Measurements from ENCODE around the gene ARGFX. TPM values are rescaled to one million over a fixed set of nuclear protein-coding genes. Genes with fewer than 3 reads are reported as not detected.
A peak's percentile ranks its signal among the peaks of the same experiment; 100 is the strongest.

Gene ARGFX
- total RNA-seq, 4 donors from 2014 or later, result not detected

GRCh38 chr3:121552797-121553196 lies 15.0 kb upstream of the ARGFX start:
- no peak for TF ChIP-seq POLR2A (IDR thresholded peaks at IDR 0.05; ENCODE audit: low read depth)
- no peak for TF ChIP-seq CTCF (IDR thresholded peaks at IDR 0.05)
- no peak for TF ChIP-seq EP300 (IDR thresholded peaks at IDR 0.05)
- TF ChIP-seq POLR2AphosphoS5 (IDR thresholded peaks at IDR 0.05), result no peak
- no peak for DNase-seq (ENCODE audit: extremely low spot score)
- no peaks in the 10 kb centered on the region for H3K27me3 ChIP-seq
- no peak overlapping the region for H3K4me3 ChIP-seq
- no peaks in the 10 kb centered on the region for H3K9me3 ChIP-seq
- H3K27ac ChIP-seq (replicated peaks in 1 of 4), result no peak overlapping the region
- intact Hi-C loops (cut with DNase I), result no loop called here
- WGBS, result 83% methylated on average over 3 of the region's 3 CpGs
- no peaks in the 10 kb centered on the region for H3K4me1 ChIP-seq
- no peaks in the 10 kb centered on the region for H3K36me3 ChIP-seq

- intact Hi-C loops (cut with DNase I), result no loop called here
- Histone ChIP-seq H3K36me3 (no peaks in the 10 kb centered on the region), H3K4me1 (peaks cover 0 to 16% (median 7%) of the 10 kb centered on the region in 4 donors), H3K27ac (replicated peaks in 1 of 4) (no peak overlapping the region), H3K4me3 (no peak overlapping the region), H3K9me3 (no peaks in the 10 kb centered on the region), H3K27me3 (no peaks in the 10 kb centered on the region)
- DNase-seq (ENCODE audit: extremely low spot score), result no peak
- 98% methylated on average over 5 of the region's 5 CpGs for whole genome bisulfite sequencing
- TF ChIP-seq CTCF (IDR thresholded peaks at IDR 0.05) (no peak), EP300 (IDR thresholded peaks at IDR 0.05) (no peak), POLR2A (IDR thresholded peaks at IDR 0.05; ENCODE audit: low read depth) (no peak), POLR2AphosphoS5 (IDR thresholded peaks at IDR 0.05) (no peak)
Measured at GRCh38 chr3:121557426-121557934, 10.3 kb upstream of the ARGFX start.

GRCh38 chr3:121562148-121562547 lies 5.6 kb upstream of the ARGFX start:
- Histone ChIP-seq H3K4me3 (no peak overlapping the region), H3K9me3 (no peaks in the 10 kb centered on the region), H3K4me1 (peaks cover 0 to 16% (median 7%) of the 10 kb centered on the region in 4 donors), H3K27me3 (no peaks in the 10 kb centered on the region), H3K27ac (replicated peaks in 1 of 4) (peak overlapping the region in 3 of 4 donors; percentile 40 to 63 (median 50)), H3K36me3 (no peaks in the 10 kb centered on the region)
- TF ChIP-seq CTCF (IDR thresholded peaks at IDR 0.05), result no peak
- no peak for TF ChIP-seq POLR2A (IDR thresholded peaks at IDR 0.05; ENCODE audit: low read depth)
- no peak for TF ChIP-seq EP300 (IDR thresholded peaks at IDR 0.05)
- no peak for TF ChIP-seq POLR2AphosphoS5 (IDR thresholded peaks at IDR 0.05)
- intact Hi-C loops (cut with DNase I), result no loop called here
- no peak for DNase-seq (ENCODE audit: extremely low spot score)

- Histone ChIP-seq H3K27ac (replicated peaks in 1 of 4) (no peak overlapping the region), H3K4me1 (peaks cover 0 to 7% (median 2%) of the 10 kb centered on the region in 4 donors), H3K36me3 (no peaks in the 10 kb centered on the region), H3K9me3 (no peaks in the 10 kb centered on the region), H3K4me3 (no peak overlapping the region), H3K27me3 (no peaks in the 10 kb centered on the region)
- WGBS, result 82% methylated on average over 9 of the region's 9 CpGs
- TF ChIP-seq CTCF (IDR thresholded peaks at IDR 0.05), result no peak
- TF ChIP-seq POLR2A (IDR thresholded peaks at IDR 0.05; ENCODE audit: low read depth), result no peak
- TF ChIP-seq EP300 (IDR thresholded peaks at IDR 0.05), result no peak
- no peak for TF ChIP-seq POLR2AphosphoS5 (IDR thresholded peaks at IDR 0.05)
- DNase-seq (ENCODE audit: extremely low spot score), result no peak
- intact Hi-C loops (cut with DNase I), result no loop called here
Measured at GRCh38 chr3:121566773-121567172, 976 bp upstream of the ARGFX start.

- no peaks in the 10 kb centered on the region for H3K36me3 ChIP-seq
- no peak overlapping the region for H3K27ac ChIP-seq (replicated peaks in 1 of 4)
- no peaks in the 10 kb centered on the region for H3K9me3 ChIP-seq
- no peak for TF ChIP-seq CTCF (IDR thresholded peaks at IDR 0.05)
- no peak for TF ChIP-seq POLR2AphosphoS5 (IDR thresholded peaks at IDR 0.05)
- H3K27me3 ChIP-seq, result no peaks in the 10 kb centered on the region
- H3K4me3 ChIP-seq, result no peak overlapping the region
- no peak for DNase-seq (ENCODE audit: extremely low spot score)
- intact Hi-C loops (cut with DNase I), result no loop called here
- H3K4me1 ChIP-seq, result no peaks in the 10 kb centered on the region
- 78% methylated on average over 4 of the region's 6 CpGs for WGBS
Measured at GRCh38 chr3:121574449-121574848, 6.7 kb downstream of the ARGFX start.

All from esophagus muscularis mucosa (tissue), 4 donors.